ENCODE results near the gene SNED1. TPM values are rescaled to one million over a fixed set of nuclear protein-coding genes. Genes with fewer than 3 reads are reported as not detected.

The SNED1 gene
- total RNA-seq, 1 experiment from 2014 or later: 3.2 TPM

DNA sequence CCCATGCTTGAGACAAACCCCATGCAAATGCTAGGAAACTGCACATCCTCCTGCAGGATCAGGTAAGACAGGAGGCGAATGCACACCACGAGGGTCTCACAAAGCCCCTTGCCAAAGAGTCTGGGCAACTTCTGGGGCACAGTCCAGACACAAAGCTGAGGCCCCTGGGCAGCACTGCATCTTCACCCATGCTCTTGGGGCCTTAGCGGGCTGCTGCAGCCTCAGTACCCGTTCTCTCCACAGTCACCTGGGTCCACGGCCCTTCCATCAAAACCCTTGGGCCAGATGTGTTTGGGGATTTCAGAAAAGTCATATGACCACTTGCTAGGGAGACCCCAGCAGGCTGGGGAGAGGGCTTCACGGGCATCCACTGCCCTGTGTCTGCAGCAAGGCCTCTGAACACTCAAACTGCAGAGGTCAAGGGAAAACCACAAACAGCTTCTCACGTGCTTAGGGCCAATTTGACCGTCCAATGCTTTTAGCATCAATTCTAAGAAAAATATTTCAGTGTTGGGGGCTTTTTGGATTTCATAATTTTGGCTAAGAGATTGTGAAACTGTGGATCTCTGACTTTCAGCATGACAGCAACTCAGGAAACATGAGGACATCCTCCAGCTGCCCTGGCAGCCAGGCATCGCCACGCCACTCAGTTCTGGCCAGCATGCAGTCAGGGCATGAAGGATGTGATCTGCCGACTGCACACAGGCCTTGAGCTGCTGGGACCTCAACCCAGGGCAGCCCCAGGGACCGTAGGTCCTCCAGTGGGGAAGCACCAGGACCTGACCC is 130.9 kb downstream of the SNED1 start:
- DNase-seq (ENCODE audit: low spot score) (no peak), ATAC-seq (no peak)
- H3K4me3 Mint-ChIP-seq: no peak overlapping the region
- TF ChIP-seq, protein P1, sequence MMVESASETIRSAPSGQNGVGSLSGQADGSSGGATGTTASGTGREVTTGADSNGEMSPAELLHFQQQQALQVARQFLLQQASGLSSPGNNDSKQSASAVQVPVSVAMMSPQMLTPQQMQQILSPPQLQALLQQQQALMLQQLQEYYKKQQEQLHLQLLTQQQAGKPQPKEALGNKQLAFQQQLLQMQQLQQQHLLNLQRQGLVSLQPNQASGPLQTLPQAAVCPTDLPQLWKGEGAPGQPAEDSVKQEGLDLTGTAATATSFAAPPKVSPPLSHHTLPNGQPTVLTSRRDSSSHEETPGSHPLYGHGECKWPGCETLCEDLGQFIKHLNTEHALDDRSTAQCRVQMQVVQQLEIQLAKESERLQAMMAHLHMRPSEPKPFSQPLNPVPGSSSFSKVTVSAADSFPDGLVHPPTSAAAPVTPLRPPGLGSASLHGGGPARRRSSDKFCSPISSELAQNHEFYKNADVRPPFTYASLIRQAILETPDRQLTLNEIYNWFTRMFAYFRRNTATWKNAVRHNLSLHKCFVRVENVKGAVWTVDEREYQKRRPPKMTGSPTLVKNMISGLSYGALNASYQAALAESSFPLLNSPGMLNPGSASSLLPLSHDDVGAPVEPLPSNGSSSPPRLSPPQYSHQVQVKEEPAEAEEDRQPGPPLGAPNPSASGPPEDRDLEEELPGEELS (CRISPR knock-in tag; IDR thresholded peaks at IDR 0.05): no peak
- TF ChIP-seq FOXJ3 (CRISPR knock-in tag; IDR thresholded peaks at IDR 0.05; ENCODE audit: borderline replicate concordance) (no peak), FOXP1 (CRISPR knock-in tag; IDR thresholded peaks at IDR 0.05; ENCODE audit: borderline replicate concordance) (no peak), GABPB1 (CRISPR knock-in tag; IDR thresholded peaks at IDR 0.05) (no peak), ZNF416 (CRISPR knock-in tag; IDR thresholded peaks at IDR 0.05) (no peak), ZNF263 (CRISPR knock-in tag; IDR thresholded peaks at IDR 0.05; ENCODE audit: low read depth) (no peak), JAZF1 (CRISPR knock-in tag; IDR thresholded peaks at IDR 0.05) (no peak), NR1H2 (CRISPR knock-in tag; IDR thresholded peaks at IDR 0.05) (no peak), ETV6 (CRISPR knock-in tag; IDR thresholded peaks at IDR 0.05) (no peak), TP53 (CRISPR knock-in tag; IDR thresholded peaks at IDR 0.05) (no peak), GRHL2 (CRISPR knock-in tag; IDR thresholded peaks at IDR 0.05; ENCODE audit: insufficient replicate concordance, severe bottlenecking) (no peak)
- TF ChIP-seq, protein P2, sequence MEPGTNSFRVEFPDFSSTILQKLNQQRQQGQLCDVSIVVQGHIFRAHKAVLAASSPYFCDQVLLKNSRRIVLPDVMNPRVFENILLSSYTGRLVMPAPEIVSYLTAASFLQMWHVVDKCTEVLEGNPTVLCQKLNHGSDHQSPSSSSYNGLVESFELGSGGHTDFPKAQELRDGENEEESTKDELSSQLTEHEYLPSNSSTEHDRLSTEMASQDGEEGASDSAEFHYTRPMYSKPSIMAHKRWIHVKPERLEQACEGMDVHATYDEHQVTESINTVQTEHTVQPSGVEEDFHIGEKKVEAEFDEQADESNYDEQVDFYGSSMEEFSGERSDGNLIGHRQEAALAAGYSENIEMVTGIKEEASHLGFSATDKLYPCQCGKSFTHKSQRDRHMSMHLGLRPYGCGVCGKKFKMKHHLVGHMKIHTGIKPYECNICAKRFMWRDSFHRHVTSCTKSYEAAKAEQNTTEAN (CRISPR knock-in tag; IDR thresholded peaks at IDR 0.05): no peak
- TF ChIP-seq, protein P3, sequence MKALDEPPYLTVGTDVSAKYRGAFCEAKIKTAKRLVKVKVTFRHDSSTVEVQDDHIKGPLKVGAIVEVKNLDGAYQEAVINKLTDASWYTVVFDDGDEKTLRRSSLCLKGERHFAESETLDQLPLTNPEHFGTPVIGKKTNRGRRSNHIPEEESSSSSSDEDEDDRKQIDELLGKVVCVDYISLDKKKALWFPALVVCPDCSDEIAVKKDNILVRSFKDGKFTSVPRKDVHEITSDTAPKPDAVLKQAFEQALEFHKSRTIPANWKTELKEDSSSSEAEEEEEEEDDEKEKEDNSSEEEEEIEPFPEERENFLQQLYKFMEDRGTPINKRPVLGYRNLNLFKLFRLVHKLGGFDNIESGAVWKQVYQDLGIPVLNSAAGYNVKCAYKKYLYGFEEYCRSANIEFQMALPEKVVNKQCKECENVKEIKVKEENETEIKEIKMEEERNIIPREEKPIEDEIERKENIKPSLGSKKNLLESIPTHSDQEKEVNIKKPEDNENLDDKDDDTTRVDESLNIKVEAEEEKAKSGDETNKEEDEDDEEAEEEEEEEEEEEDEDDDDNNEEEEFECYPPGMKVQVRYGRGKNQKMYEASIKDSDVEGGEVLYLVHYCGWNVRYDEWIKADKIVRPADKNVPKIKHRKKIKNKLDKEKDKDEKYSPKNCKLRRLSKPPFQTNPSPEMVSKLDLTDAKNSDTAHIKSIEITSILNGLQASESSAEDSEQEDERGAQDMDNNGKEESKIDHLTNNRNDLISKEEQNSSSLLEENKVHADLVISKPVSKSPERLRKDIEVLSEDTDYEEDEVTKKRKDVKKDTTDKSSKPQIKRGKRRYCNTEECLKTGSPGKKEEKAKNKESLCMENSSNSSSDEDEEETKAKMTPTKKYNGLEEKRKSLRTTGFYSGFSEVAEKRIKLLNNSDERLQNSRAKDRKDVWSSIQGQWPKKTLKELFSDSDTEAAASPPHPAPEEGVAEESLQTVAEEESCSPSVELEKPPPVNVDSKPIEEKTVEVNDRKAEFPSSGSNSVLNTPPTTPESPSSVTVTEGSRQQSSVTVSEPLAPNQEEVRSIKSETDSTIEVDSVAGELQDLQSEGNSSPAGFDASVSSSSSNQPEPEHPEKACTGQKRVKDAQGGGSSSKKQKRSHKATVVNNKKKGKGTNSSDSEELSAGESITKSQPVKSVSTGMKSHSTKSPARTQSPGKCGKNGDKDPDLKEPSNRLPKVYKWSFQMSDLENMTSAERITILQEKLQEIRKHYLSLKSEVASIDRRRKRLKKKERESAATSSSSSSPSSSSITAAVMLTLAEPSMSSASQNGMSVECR (CRISPR knock-in tag; IDR thresholded peaks at IDR 0.05; ENCODE audit: borderline replicate concordance): no peak
- TF ChIP-seq, protein P4, sequence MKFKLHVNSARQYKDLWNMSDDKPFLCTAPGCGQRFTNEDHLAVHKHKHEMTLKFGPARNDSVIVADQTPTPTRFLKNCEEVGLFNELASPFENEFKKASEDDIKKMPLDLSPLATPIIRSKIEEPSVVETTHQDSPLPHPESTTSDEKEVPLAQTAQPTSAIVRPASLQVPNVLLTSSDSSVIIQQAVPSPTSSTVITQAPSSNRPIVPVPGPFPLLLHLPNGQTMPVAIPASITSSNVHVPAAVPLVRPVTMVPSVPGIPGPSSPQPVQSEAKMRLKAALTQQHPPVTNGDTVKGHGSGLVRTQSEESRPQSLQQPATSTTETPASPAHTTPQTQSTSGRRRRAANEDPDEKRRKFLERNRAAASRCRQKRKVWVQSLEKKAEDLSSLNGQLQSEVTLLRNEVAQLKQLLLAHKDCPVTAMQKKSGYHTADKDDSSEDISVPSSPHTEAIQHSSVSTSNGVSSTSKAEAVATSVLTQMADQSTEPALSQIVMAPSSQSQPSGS (CRISPR knock-in tag; IDR thresholded peaks at IDR 0.05; ENCODE audit: borderline replicate concordance, low read depth): no peak
- TF ChIP-seq, protein P5, sequence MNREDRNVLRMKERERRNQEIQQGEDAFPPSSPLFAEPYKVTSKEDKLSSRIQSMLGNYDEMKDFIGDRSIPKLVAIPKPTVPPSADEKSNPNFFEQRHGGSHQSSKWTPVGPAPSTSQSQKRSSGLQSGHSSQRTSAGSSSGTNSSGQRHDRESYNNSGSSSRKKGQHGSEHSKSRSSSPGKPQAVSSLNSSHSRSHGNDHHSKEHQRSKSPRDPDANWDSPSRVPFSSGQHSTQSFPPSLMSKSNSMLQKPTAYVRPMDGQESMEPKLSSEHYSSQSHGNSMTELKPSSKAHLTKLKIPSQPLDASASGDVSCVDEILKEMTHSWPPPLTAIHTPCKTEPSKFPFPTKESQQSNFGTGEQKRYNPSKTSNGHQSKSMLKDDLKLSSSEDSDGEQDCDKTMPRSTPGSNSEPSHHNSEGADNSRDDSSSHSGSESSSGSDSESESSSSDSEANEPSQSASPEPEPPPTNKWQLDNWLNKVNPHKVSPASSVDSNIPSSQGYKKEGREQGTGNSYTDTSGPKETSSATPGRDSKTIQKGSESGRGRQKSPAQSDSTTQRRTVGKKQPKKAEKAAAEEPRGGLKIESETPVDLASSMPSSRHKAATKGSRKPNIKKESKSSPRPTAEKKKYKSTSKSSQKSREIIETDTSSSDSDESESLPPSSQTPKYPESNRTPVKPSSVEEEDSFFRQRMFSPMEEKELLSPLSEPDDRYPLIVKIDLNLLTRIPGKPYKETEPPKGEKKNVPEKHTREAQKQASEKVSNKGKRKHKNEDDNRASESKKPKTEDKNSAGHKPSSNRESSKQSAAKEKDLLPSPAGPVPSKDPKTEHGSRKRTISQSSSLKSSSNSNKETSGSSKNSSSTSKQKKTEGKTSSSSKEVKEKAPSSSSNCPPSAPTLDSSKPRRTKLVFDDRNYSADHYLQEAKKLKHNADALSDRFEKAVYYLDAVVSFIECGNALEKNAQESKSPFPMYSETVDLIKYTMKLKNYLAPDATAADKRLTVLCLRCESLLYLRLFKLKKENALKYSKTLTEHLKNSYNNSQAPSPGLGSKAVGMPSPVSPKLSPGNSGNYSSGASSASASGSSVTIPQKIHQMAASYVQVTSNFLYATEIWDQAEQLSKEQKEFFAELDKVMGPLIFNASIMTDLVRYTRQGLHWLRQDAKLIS (CRISPR knock-in tag; IDR thresholded peaks at IDR 0.05; ENCODE audit: borderline replicate concordance): no peak
- TF ChIP-seq, protein P6, sequence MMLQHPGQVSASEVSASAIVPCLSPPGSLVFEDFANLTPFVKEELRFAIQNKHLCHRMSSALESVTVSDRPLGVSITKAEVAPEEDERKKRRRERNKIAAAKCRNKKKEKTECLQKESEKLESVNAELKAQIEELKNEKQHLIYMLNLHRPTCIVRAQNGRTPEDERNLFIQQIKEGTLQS (CRISPR knock-in tag; conservative IDR thresholded peaks at IDR 0.05): no peak
- no peaks in the 10 kb centered on the region for H3K4me1 Mint-ChIP-seq
- ChIA-PET POLR2A (no interaction called here), CTCF (no interaction called here)
- H3K9me3 Mint-ChIP-seq: peaks cover 3% of the 10 kb centered on the region; the same call in 1 of the 2 replicates
- no peak overlapping the region for H3K27ac Mint-ChIP-seq
- H3K36me3 Mint-ChIP-seq: peaks cover 21% of the 10 kb centered on the region
- H3K27me3 Mint-ChIP-seq (ENCODE audit: low read depth): no peaks in the 10 kb centered on the region
